Measurements from ENCODE around the gene GRIN3B.

GRIN3B gene

DNA sequence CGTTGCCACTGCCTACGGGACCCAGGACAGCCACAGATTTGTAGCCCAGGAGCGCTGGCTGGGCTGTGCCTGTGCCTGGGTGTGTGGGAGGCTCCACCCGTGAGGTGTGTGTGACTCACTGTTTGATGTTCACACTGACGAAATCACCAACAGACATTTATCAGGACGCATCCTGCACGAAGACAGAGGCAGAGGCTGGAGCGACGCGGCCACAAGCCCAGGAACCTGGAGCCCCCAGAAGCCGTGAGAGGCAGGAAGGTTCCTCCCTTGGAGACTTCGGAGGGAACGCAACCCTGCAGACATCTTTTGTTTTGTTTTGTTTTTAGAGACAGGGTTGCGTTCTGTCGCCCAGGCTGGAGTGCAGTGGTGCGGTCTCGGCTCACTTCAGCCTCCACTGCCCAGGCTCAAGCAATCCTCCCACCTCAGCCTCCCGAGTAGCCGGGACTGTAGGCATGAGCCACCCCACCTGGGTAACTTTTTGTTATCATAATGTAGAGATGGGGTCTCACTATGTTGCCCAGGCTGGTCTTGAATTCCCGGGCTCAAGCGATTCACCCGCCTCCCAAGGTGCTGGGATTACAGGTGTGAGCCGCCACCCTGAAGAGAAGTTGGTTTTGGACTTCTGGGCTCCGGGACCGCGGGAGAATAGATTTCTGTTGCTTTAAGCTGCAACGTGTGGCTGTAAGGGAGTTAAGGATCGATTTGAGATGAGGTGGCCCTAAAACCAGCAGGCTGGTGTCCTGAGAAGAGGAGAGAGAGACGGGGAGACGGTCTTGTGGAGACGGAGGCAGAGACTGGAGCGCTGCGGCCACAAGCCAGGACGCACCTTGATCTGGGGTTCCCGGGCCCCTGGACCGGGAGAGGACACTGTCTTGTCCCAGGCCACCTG, 41.0 kb upstream of the GRIN3B start:
- Histone ChIP-seq H3K36me3 (ENCODE audit: control insufficient read depth, insufficient read depth, low read length) (no peaks in the 10 kb centered on the region), H3K79me2 (peaks cover 20% of the 10 kb centered on the region), H3K4me3 (ENCODE audit: low read depth, low read length) (no peak overlapping the region), H3K27ac (no peak overlapping the region), H3K9me3 (ENCODE audit: control insufficient read depth, low read length) (no peaks in the 10 kb centered on the region), H3K9ac (no peak overlapping the region), H2AFZ (no peak overlapping the region), H3K27me3 (ENCODE audit: control insufficient read depth, insufficient read depth, low read length) (no peaks in the 10 kb centered on the region), H3K4me1 (no peaks in the 10 kb centered on the region), H3K4me2 (ENCODE audit: low read length) (no peak overlapping the region)
- TF ChIP-seq, protein P1, sequence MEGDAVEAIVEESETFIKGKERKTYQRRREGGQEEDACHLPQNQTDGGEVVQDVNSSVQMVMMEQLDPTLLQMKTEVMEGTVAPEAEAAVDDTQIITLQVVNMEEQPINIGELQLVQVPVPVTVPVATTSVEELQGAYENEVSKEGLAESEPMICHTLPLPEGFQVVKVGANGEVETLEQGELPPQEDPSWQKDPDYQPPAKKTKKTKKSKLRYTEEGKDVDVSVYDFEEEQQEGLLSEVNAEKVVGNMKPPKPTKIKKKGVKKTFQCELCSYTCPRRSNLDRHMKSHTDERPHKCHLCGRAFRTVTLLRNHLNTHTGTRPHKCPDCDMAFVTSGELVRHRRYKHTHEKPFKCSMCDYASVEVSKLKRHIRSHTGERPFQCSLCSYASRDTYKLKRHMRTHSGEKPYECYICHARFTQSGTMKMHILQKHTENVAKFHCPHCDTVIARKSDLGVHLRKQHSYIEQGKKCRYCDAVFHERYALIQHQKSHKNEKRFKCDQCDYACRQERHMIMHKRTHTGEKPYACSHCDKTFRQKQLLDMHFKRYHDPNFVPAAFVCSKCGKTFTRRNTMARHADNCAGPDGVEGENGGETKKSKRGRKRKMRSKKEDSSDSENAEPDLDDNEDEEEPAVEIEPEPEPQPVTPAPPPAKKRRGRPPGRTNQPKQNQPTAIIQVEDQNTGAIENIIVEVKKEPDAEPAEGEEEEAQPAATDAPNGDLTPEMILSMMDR (IDR thresholded peaks at IDR 0.05), result no peak

DNA sequence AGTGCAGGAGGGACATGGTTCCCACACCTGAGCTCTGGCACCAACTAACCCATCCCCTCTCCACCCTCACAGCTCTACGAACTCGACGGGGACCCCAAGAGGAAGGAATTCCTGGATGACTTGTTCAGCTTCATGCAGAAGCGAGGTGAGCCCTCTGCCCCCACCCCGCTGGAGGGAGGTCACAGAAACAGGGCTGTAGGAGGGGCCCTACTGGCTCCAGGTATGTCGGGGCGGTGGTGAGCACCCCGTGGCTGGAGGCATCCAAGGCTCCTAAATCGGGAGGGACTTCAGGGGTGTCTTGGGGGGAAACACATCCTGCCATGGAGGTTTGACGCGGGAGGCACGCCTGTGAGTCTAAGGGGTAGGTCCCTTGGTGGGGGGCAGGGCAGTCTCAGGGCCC, 40.2 kb upstream of the GRIN3B start:
- TF ChIP-seq, protein P1 (IDR thresholded peaks at IDR 0.05), result no peak
- Histone ChIP-seq H2AFZ (no peak overlapping the region), H3K27ac (no peak overlapping the region), H3K4me1 (no peaks in the 10 kb centered on the region), H3K4me2 (ENCODE audit: low read length) (no peak overlapping the region), H3K9me3 (ENCODE audit: control insufficient read depth, low read length) (no peaks in the 10 kb centered on the region), H3K27me3 (ENCODE audit: control insufficient read depth, insufficient read depth, low read length) (no peaks in the 10 kb centered on the region), H3K9ac (no peak overlapping the region), H3K79me2 (peaks cover 15% of the 10 kb centered on the region), H3K4me3 (ENCODE audit: low read depth, low read length) (no peak overlapping the region), H3K36me3 (ENCODE audit: control insufficient read depth, insufficient read depth, low read length) (no peaks in the 10 kb centered on the region)

DNA sequence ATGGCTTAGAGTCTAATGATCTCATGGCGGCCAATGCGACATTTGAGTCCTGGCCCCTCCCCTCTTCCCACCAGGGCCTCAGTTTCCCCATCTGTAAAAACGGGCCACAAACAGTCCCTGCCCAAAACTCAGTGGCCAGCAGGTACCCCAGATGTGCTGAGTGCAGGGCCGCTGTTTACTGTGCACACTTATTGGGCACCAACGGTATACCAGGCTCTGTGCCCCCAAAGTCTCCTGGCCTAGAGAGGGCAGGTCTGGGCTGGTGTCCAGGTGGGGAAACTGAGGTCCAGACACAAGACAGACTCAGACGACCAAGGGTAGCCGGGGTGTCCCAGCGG, 39.6 kb upstream of the GRIN3B start:
- Histone ChIP-seq H3K9me3 (ENCODE audit: control insufficient read depth, low read length) (no peaks in the 10 kb centered on the region), H3K27me3 (ENCODE audit: control insufficient read depth, insufficient read depth, low read length) (no peaks in the 10 kb centered on the region), H3K36me3 (ENCODE audit: control insufficient read depth, insufficient read depth, low read length) (no peaks in the 10 kb centered on the region), H2AFZ (no peak overlapping the region), H3K27ac (no peak overlapping the region), H3K9ac (no peak overlapping the region), H3K79me2 (peaks cover 12% of the 10 kb centered on the region), H3K4me1 (no peaks in the 10 kb centered on the region), H3K4me2 (ENCODE audit: low read length) (no peak overlapping the region), H3K4me3 (ENCODE audit: low read depth, low read length) (no peak overlapping the region)
- TF ChIP-seq, protein P1 (IDR thresholded peaks at IDR 0.05), result no peak

DNA sequence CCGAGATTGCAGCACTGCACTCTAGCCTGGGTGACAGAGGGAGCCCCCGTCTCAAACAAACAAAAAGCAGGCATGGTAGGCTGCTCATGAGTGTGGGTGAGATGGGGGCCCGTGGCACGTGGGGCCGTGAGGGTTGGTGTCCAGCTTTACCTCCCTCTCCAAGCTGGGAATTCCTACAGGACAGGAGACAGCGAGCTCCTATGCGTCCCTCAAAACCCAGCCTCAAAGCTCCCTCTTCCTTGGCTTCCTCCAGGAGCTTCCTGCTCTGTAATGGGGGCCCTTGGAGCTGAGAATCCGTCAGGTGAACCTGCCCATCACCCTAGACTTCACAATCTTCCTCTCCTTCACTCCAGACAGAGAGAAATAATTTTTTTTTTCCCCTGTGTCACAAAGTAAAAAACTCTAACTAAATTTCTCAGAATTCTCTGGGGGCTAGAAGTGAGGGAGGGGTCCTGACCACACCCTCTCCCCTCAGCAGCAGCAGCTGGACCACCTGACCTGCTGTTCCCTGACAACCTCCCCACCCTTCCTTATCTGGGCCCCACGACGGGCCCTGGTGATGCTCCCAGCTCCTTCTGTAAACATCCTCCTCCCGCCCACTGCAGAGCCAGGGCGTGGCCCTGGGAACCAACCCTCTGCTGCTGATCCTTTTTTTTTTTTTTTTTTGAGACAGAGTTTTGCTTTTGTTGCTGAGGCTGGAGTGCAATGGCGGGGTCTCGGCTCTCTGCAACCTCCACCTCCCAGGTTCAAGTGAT, 38.2 kb upstream of the GRIN3B start:
- Histone ChIP-seq H3K4me1 (no peaks in the 10 kb centered on the region), H3K27me3 (ENCODE audit: control insufficient read depth, insufficient read depth, low read length) (no peaks in the 10 kb centered on the region), H3K9me3 (ENCODE audit: control insufficient read depth, low read length) (no peaks in the 10 kb centered on the region), H3K79me2 (peaks cover 4% of the 10 kb centered on the region), H3K9ac (no peak overlapping the region), H3K4me3 (ENCODE audit: low read depth, low read length) (no peak overlapping the region), H3K27ac (no peak overlapping the region), H3K36me3 (ENCODE audit: control insufficient read depth, insufficient read depth, low read length) (no peaks in the 10 kb centered on the region), H2AFZ (no peak overlapping the region), H3K4me2 (ENCODE audit: low read length) (no peak overlapping the region)
- TF ChIP-seq, protein P1 (IDR thresholded peaks at IDR 0.05), result no peak

All from parathyroid adenoma (tissue), 2 donors.